Tibial nerve (tissue), 4 donors: ENCODE data around the gene NRN1L. TPM values are rescaled to one million over a fixed set of nuclear protein-coding genes. Genes with fewer than 3 reads are reported as not detected.

Experiments
- DNase-seq, 2 donors: peaks; one replicate each; pipeline ENCODE4 v3.0.0-alpha.2; 2019; ENCODE audit warnings: low spot score in 2 of 2
- H3K27ac ChIP-seq, 4 donors: fragments of 200-600 bp; sonication (generic) in 3 of 4; one replicate each; pipeline ENCODE4 v1.5.1; 2017 to 2019; ENCODE audit warnings: mild to moderate bottlenecking in 1 of 4
- H3K27me3 ChIP-seq, 2 donors: fragments of 200-600 bp; sonication (generic) in 1 of 2; one replicate each; pipeline versions ENCODE4 v1.5.1 to v1.6.0; 2017 to 2019
- H3K36me3 ChIP-seq, 3 donors: fragments of 200-600 bp; sonication (generic); one replicate each; pipeline ENCODE4 v1.5.1; 2018 to 2019
- H3K4me1 ChIP-seq, 4 donors: fragments of 200-600 bp; sonication (generic) in 3 of 4; one replicate each; pipeline ENCODE4 v1.5.1; 2017 to 2019
- H3K4me3 ChIP-seq, 4 donors: fragments of 200-600 bp; sonication (generic) in 3 of 4; one replicate each; pipeline ENCODE4 v1.5.1; 2017 to 2019; ENCODE audit warnings: mild to moderate bottlenecking in 1 of 4, moderate library complexity in 1 of 4
- H3K9me3 ChIP-seq, 4 donors: fragments of 200-600 bp; sonication (generic) in 3 of 4; one replicate each; pipeline ENCODE4 v1.5.1; 2017 to 2019
- CTCF ChIP-seq, 5 experiments: fragments of 200-600 bp in 3 of 5; fragments of 450-650 bp in 2 of 5; sonication (generic) in 3 of 5; IDR thresholded peaks; one replicate each; pipeline ENCODE4 v1.5.1; 2016 to 2019; ENCODE audit warnings: antibody characterized with exemption in 5 of 5, mild to moderate bottlenecking in 3 of 5, moderate library complexity in 2 of 5
- EP300 ChIP-seq, 2 donors: sonication (generic); formaldehyde crosslinking; IDR thresholded peaks; one replicate each; pipeline ENCODE4 v1.6.1; 2017; ENCODE audit warnings: antibody characterized with exemption in 2 of 2, mild to moderate bottlenecking in 1 of 2
- POLR2A ChIP-seq, 2 donors: fragments of 450-650 bp; IDR thresholded peaks; one replicate each; pipeline ENCODE4 v1.6.1; 2017; ENCODE audit warnings: antibody characterized with exemption in 2 of 2, mild to moderate bottlenecking in 2 of 2, moderate library complexity in 2 of 2
- WGBS, 2 donors: methylation state at CpG; one replicate each; pipeline ENCODE4 v1.1.5; 2018; 5-methylcytosine and 5-hydroxymethylcytosine counted together
- total RNA-seq, 4 donors: library from RNA; depleted of rRNA; stranded (reverse); fragments of >200 nt; gene quantifications; one replicate each; pipeline ENCODE4 v1.1.0, GENCODE V29; 2016

The NRN1L gene
- total RNA-seq, 4 donors from 2014 or later = 2.0 to 15.1 (median 3.9) TPM

DNA sequence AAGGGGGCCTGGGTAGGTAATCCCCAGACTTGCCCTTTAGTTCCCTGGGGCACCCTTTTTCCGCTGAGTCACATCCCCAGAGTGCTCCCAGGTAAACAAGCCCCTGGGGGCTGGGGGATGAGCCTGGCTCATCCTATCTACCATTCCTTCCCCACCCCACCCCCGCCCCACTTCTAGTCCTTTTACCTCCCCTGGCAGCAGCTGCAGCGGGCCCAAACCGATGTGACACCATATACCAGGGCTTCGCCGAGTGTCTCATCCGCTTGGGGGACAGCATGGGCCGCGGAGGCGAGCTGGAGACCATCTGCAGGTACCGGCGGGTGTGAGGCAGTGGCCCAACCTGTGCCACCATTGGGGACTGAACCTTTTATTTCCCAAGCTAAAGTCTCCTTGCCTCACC lies 860 bp downstream of the NRN1L start:
- H3K36me3 ChIP-seq = peaks cover 0 to 55% (median 19%) of the 10 kb centered on the region in 3 donors
- no peak for DNase-seq
- peaks cover 0 to 16% (median 7%) of the 10 kb centered on the region in 4 donors for H3K4me1 ChIP-seq
- no peaks in the 10 kb centered on the region for H3K27me3 ChIP-seq
- H3K4me3 ChIP-seq = no peak overlapping the region
- TF ChIP-seq CTCF (IDR thresholded peaks at IDR 0.05) (no peak), EP300 (IDR thresholded peaks at IDR 0.05) (no peak), POLR2A (IDR thresholded peaks at IDR 0.05) (no peak)
- no peaks in the 10 kb centered on the region for H3K9me3 ChIP-seq
- WGBS, 2 donors = 92 to 97% methylated on average over 12 of the region's 12 CpGs
- H3K27ac ChIP-seq = peak overlapping the region in 2 of 4 donors; percentile 52 to 79

- 91 to 94% methylated on average over 18 of the region's 19 CpGs for WGBS, 2 donors
- H3K36me3 ChIP-seq = peaks cover 0 to 50% (median 14%) of the 10 kb centered on the region in 3 donors
- H3K4me1 ChIP-seq = peaks cover 0 to 16% (median 7%) of the 10 kb centered on the region in 4 donors
- no peaks in the 10 kb centered on the region for H3K27me3 ChIP-seq
- no peak overlapping the region for H3K27ac ChIP-seq
- no peak for DNase-seq
- TF ChIP-seq EP300 (IDR thresholded peaks at IDR 0.05) (no peak), CTCF (IDR thresholded peaks at IDR 0.05) (no peak), POLR2A (IDR thresholded peaks at IDR 0.05) (no peak)
- H3K9me3 ChIP-seq = no peaks in the 10 kb centered on the region
- no peak overlapping the region for H3K4me3 ChIP-seq
Measured at GRCh38 chr16:67885976-67886375, 1.3 kb downstream of the NRN1L start.

- H3K27ac ChIP-seq = no peak overlapping the region
- no peaks in the 10 kb centered on the region for H3K27me3 ChIP-seq
- H3K4me3 ChIP-seq = no peak overlapping the region
- H3K9me3 ChIP-seq = no peaks in the 10 kb centered on the region
- peaks cover 0 to 46% (median 10%) of the 10 kb centered on the region in 3 donors for H3K36me3 ChIP-seq
- WGBS, 2 donors = 92 to 93% methylated on average over 5 of the region's 5 CpGs
- TF ChIP-seq POLR2A (IDR thresholded peaks at IDR 0.05) = no peak
- TF ChIP-seq CTCF (IDR thresholded peaks at IDR 0.05) = no peak
- no peak for TF ChIP-seq EP300 (IDR thresholded peaks at IDR 0.05)
- peaks cover 0 to 16% (median 7%) of the 10 kb centered on the region in 4 donors for H3K4me1 ChIP-seq
- no peak for DNase-seq
Measured at GRCh38 chr16:67886387-67886786, 1.7 kb downstream of the NRN1L start.

DNA sequence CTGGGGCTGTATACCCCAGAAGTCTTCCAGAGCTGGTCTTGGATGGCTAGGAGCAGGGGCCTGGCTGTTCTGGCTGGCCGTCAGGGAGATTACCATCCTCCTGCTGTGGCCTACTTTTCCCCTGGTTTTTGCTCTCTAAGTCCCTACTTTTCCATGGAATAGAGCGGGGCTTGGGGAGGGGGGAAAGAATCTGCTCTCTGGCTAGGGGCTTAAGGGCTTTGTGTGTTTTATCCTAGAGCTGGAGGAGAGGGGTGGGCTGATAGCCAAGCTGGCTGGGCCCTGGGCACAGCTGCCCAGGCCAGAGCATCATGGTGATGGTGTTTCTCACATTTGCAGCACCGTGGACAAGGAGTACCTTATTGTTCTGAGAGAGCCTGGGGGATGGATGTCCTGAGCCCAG lies 3.6 kb downstream of the NRN1L start:
- Histone ChIP-seq H3K4me1 (peaks cover 0 to 23% (median 7%) of the 10 kb centered on the region in 4 donors), H3K27me3 (no peaks in the 10 kb centered on the region), H3K4me3 (no peak overlapping the region), H3K9me3 (no peaks in the 10 kb centered on the region), H3K27ac (no peak overlapping the region), H3K36me3 (peaks cover 0 to 27% (median 0%) of the 10 kb centered on the region in 3 donors)
- 73 to 78% methylated on average over 3 of the region's 3 CpGs for WGBS, 2 donors
- TF ChIP-seq POLR2A (IDR thresholded peaks at IDR 0.05) (no peak), CTCF (IDR thresholded peaks at IDR 0.05) (no peak), EP300 (IDR thresholded peaks at IDR 0.05) (no peak)
- DNase-seq = no peak

- Histone ChIP-seq H3K4me1 (peaks cover 3 to 45% (median 26%) of the 10 kb centered on the region in 4 donors), H3K4me3 (peak overlapping the region in 3 of 4 donors; percentile 72 to 98 (median 81)), H3K27me3 (no peaks in the 10 kb centered on the region), H3K9me3 (no peaks in the 10 kb centered on the region), H3K36me3 (no peaks in the 10 kb centered on the region), H3K27ac (peak overlapping the region; percentile 82 to 99 (median 88))
- no peak for TF ChIP-seq POLR2A (IDR thresholded peaks at IDR 0.05)
- no peak for TF ChIP-seq EP300 (IDR thresholded peaks at IDR 0.05)
- TF ChIP-seq CTCF (IDR thresholded peaks at IDR 0.05) = no peak
- no peak for DNase-seq
- WGBS, 2 donors = 56 to 60% methylated on average over 5 of the region's 5 CpGs
Measured at GRCh38 chr16:67892375-67892774, 7.7 kb downstream of the NRN1L start.
